ENCODE measurements around the gene GFOD1.

- TF ChIP-seq SUZ12 (IDR thresholded peaks at IDR 0.05) (no peak), SP1 (IDR thresholded peaks at IDR 0.05) (no peak), CTBP1 (IDR thresholded peaks at IDR 0.05; ENCODE audit: borderline replicate concordance) (no peak), PKNOX1 (IDR thresholded peaks at IDR 0.05) (no peak), TARDBP (IDR thresholded peaks at IDR 0.05) (no peak), FOXM1 (IDR thresholded peaks at IDR 0.05; ENCODE audit: borderline replicate concordance) (no peak), BHLHE40 (IDR thresholded peaks at IDR 0.05; ENCODE audit: borderline replicate concordance) (no peak), ZNF384 (IDR thresholded peaks at IDR 0.05) (no peak), HDGF (IDR thresholded peaks at IDR 0.05; ENCODE audit: borderline replicate concordance) (no peak)
These were observed 159.7 kb downstream of the GFOD1 start for GRCh38 chr6:13327691-13328075.
